ENCODE measurements around the gene GOLGA6L7.
A peak's percentile ranks its signal among the peaks of the same experiment; 100 is the strongest.
"Not testable (repeated sequence)": the region's sequence is repeated elsewhere in the genome, so short reads cannot be mapped to it uniquely, and the experiment has no call there.

Gene GOLGA6L7, protein sequence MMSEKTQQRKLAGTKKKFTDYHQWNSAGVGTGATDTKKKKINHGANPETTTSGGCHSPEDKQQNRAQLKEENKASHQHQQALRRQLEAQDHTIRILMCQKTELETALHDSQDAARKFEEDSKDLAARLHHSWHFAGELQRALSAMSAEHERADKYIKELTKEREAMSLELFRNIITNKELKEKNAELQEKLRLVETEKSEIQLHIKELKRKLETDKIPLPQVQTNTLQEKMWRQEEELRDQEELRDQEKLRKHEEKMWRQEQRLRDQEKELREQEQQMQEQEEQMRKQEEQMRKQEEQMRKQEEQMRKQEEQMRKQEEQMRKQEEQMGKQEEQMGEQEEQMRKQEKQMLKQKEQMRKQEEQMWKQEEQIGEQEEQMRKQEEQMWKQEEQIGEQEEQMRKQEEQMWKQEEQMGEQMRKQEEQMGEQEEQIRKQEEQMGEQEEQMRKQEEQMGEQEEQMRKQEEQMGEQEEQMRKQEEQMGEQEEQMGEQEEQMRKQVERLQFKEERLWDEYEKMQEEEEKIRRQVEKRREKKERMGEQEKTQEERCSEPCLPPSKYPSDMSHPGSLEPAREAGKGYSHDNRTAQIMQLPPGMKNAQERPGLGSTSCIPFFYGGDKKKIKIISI

DNA sequence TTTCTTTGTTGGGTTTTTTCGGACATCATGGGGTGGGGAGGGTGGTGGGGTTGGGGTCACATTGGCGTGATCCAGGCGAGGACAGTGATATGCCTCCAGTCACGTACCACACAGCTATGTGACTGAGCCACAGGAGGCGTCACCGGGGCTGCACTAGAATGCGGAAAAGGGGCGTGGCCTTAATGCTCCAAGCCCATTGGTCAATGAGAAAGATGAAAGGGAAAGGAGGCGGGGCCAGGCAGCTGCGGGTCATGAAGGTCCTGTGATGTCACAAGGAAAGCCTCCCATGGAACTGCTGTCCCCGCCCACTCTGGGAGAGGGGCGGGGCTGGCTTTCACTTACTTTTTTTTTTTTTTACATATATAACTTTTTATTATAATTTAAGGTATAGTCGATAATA is at the start of gene GOLGA6L7:
TSS of gene GOLGA6L7 (minus strand) at position 124 of the 400 bp plus-strand sequence. CDS start at position 29, 95 bp downstream.
- DNase-seq, result not testable (repeated sequence)

DNA sequence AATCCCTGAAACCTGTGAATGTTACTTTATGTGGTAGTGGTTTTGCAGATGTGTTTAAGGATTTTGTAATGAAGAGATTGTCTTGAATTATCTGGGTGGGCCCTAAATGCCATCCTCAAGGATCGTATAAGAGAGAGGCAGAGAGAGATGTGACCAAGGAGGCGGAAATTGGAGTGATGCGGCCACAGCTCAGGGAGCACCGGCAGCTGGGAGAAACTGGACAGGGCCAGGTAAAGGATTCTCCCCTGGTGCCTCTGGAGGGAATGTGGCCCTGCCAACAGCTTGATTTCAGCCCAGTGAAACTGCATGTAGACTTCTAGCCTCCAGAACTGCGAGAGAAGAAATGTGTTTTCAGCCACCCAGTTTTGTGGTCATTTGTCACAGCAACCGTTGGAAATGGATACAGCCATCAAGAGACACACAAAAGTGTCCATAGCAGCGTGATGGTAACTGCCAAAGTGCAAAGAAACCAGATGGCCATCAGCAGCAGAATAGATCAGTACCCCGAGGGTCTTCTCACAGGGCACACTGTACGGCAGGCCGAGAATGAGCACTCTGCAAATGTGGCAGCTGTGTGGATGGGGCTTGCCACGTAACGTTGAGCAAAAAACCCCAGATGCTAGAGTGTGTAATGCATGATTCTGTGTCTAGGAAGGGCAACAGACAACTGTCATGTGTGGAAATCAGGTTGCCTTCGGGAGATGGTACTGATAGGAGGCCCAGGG is 49.6 kb upstream of the GOLGA6L7 start:
- no peak for DNase-seq

DNA sequence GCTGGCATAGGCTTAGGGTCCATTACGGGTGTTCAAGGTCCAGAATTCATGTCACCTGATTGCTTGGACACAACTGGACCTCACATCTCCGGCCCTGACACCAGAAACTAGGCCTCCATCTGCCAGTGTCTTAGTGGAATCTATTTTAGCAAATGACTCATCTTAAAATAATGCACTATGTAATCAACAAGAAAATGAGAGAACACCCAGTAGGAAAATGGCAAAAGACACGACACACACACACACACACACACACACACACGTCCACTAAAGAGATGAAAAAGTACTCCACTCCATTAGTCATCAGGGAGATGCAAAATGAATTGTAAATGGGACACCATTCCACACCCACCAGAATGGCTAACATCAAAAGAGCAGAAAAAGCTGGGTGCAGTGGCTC is 48.5 kb upstream of the GOLGA6L7 start:
- no peak for DNase-seq

DNA sequence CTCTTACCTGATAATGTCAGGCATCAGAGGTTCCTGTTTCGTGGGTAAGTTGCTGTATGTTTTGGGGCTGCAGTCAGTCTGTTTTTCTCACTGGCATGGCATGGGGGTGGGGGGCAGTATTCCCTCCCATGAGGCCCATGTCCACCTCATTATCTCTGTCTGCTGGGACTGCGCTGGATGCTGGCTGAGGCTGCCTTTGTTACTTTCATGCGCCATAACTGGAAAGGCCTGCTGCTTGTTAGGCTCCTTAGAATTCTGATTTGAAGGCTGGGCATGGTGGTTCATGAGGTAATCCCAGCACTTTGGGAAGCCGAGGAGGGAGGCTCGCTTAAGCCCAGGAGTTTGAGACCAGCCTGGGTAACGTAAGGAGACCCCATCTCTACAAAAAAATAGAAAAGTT is 47.1 kb upstream of the GOLGA6L7 start:
- no peak for DNase-seq

DNA sequence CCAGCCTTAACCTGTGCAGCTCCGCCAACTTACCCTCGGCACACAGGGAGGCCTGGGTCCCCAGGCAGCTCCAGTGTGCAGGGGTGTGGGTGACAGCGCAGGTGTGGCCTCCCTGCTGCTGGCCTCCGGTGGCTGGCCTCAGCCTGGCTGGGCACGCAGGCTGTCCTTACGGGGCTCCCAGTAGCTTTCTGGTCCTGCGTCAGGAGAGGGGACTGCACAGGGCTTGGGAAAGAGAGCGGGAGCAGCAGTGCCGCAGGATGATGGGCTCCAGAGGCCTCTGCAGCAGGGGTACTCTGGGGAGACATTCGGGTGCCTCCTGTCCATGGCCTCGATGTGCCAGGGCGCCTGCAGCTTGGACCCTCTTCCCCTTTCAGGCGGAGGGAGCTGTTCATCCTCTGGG is 46.7 kb upstream of the GOLGA6L7 start:
- DNase-seq, result no peak

DNA sequence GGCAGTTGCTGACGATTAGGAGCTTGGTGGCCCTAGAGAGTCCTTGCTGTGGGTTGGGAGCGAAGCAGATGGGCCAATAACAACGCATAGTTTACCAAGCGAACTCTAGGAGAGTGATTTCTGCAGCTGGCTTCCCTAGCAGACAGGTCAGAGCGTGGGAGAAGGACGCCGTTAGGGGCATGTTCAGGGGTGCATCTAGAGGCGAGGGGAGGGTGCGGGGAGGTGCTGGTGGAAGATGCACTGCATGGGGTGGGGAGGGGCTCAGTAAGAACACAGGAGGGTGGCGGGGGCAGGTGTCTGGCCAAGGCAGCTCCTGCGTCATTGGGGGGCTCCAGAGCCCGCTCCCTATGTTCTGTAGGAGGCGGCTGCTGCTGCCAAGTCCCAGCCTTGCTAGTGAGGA is 46.2 kb upstream of the GOLGA6L7 start:
- no peak for DNase-seq

DNA sequence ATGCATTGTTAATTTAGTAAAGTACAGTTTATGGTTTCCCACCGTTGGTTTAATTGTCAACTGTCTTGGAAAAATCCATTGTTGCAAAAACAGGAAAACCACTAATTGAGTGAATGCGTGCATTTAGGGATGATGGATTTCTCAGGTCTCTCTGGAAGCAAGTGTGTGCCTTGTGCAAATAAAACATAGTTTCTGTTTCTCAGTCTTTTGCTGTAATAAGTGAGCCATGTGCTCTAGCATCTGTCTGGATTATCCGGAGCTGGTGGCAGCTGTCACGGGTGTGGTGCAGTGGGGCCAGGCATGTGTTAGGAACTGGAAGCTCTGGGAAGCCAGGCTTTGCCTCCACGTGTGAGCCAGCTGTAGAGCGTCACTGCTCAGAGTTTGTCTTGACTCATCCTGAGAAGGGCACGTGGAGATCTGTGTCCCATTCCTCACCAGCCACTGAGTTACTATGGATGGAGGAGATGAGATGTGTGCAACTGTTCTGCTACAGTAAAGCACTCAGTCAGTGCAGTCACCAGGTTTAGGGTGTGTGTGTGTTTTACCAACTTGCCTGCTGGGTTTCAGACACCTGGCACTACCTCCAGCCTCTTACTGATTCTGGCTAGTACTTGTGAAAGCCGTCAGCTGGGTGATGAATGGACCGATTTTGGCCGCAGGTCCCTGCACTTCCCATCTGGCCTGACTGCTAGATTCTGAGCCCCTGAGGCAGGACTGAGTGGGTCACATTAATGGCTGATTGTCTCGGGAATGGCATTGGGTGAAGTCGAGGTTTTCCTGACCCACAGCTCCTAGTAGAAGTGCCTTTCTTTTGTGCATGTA is 44.6 kb upstream of the GOLGA6L7 start:
- DNase-seq, result no peak

DNA sequence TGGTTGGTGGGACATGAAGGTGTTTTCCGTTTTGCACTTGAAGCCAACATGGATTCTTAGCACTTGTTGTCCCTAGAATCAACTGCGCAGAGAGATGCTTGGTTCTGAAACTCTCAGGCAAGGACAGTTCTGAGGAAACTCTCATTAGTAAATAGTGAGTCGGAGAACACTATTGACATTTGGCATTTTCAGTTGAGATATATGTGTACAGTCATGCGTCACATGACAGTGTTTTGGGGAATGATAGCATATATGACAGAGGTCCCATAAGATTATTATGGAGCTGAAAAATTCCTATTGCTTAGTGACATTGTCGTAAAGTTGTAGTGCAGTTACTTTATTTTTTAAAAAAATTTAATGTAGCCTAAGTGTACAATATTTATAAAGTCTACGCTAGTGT is 43.1 kb upstream of the GOLGA6L7 start:
- DNase-seq, result no peak

DNA sequence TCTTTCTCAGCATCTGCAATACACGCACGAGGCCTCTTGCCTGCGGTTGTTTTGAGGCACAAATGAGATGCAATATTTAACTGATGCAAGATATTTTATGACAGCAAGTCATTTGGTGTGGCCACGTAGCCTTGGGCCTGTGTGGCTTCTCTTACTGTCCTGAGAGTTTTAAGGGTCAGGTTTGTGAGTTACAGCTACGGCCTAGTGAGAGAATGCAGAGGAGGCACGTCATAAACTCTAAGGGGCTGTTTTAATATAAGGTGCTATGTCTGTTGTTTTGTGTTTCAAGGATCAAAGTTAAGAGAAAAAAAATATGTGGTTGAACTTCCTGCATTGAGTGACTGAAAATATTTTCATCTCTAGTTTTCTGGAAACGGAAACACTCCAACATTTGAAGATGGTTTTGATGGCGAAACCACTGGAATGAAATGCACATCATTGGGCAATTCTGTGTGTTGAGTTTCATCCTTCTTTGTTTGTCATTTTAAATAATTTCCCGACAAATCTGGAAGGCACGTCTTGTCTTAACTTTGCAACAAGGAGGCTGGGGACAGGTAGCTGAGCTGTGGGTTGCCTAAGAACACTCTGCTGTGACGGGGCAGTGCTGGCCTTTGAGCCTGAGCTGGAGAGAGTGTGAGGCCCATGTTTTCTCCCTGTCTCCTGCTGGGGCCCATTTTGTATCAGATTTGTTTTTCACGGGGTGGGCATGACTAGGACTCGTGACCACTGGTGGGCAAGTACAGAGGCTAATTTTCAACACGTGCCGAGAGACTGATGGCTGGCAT is 42.5 kb upstream of the GOLGA6L7 start:
- no peak for DNase-seq

DNA sequence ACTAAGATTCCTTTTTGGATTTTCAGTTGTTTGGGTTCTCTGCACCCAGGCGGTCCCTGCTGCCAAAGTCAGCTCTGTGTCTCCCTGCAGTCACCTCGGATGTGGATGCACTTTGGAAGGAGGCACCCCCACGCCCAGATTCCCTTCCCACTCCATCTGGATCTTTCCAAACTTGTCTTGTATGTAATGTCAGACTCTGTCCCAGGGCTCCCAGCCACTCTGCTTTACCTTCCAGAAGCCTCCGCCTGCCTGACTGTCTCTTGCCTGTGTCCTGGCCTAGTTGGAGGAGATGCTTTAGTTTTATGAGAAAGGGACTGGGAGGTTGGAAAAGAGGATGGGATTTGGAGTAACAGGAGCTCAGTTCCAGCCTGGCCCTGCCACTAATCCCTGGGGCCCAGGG is 41.8 kb upstream of the GOLGA6L7 start:
- DNase-seq, result not testable (repeated sequence)

DNA sequence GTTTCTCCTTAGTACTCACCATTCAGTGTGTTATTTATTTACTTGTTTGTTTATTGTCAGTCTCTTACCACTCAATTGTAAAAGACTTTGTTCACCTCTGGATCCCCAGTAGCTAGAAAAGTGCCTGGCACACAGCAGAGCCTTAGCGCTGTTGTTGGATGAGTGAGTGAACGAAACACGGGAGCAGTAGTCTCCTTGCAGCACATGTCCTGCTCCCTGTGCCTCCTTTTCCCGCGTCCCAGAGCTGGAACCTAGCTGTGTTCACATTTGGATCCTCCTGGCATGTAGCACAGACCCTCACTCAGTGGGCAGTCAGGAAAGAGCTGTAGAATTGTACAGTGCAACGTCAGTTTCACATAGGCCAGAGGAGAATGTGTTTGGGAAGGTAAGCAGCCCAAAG is 41.4 kb upstream of the GOLGA6L7 start:
- DNase-seq, result not testable (repeated sequence)

DNA sequence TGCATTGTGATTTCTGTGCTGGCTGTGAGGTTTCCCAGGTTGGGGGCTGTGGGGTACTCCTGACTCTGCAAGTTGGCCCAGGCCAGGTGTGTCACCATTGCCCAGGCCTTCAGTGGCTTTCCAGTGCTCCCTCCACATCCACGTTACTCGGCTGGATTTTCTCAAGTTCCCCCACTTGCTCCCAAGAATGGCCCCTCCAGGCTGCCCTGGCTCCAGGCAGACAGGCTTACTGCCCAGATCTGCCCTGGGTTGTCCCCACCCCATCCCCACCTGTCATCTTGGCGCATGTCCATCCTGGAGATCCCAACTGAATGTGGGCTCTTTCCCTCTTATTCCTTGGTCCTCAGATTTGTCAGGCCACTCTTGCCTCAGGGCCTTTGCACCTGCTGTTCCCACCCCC is 40.9 kb upstream of the GOLGA6L7 start:
- no peak for DNase-seq

DNA sequence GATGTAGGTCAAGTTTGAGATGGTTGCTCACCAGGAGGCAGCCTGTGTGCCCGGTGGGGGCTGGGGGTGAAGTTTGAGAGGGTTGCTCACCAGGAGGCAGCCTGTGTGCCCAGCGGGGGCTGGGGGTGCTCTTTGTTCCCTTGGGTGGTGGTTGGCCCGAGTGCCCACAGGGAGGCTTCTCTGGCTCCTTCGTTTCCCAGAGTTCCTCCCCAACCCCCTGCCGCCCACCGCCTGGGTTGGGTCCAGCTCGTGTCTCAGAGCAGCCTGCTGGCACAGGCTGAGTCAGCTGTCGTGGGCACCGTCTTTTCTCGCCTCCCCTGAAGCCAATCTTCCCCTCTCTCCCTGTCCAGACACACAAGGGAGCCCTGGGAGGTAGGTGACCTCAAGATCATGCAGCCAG is 40.5 kb upstream of the GOLGA6L7 start:
- no peak for DNase-seq

DNA sequence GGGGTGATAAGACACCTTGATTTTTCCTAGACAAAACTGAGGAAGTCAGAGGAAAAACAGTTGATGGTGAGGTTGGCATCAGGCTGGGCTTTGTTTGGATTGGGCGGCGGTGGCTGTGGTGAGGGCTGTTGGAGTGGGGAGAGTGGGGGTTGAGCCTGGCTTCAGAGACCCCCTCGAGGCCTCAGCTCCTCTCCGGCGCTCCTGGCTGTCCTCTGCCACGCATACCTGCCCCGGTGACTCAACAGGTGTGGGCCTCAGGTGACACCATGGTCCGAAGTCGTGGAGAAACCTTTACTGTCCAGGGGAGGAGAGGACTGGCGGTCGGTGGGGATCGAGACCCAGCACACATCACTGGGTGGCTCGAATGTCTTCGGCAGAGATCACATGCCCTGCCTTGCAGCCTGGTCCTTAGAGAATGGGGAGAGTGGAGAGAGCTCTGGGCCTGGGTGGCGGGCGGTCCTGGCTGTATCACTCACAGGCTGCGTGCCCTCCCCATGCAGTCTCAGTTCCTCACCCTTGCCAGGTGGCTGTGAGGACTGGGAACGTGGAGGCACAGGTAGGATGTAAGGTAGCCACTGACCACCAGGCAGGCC is 40.0 kb upstream of the GOLGA6L7 start:
- DNase-seq, result no peak

DNA sequence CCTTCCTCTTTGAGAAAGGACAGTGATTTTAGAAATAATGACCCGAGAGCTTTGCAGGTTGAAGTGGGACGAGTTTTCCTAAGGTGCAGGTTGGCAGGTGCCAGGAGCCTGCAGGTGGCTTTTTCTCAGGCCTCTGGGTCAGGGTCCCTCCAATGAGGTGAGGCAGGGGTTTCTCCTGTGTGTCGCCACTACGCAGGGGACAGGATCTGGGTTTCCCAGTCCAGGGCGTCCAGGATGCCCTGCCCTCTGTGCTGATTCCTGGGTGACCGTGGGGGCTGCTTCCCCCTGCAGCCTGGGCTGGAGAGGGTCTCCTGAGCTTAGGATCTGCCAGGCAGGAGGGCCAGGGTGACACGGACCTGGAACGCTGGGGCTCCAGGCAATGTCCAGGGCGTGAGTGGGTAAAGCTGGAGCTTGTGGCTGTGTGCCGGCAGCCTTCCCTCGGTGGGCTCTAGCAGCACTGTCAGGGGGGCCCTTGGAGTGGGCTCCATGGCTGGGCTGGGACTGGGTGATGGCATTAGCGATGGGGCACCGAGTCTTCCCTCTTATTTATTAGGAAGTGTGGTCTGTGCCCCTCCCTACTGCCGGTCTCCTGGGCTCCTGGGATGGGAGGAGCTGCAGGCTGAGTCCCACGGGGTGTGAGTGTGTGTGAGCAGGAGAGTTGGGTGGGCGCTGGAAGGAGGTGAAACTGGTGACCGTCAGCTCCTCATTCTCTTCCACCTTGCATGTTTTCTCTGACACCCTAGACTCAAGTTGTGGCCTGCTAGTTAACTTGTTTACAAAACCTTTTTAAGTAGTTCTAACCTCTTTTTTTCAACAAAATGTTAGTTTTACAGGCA is 39.1 kb upstream of the GOLGA6L7 start:
- DNase-seq, result no peak

DNA sequence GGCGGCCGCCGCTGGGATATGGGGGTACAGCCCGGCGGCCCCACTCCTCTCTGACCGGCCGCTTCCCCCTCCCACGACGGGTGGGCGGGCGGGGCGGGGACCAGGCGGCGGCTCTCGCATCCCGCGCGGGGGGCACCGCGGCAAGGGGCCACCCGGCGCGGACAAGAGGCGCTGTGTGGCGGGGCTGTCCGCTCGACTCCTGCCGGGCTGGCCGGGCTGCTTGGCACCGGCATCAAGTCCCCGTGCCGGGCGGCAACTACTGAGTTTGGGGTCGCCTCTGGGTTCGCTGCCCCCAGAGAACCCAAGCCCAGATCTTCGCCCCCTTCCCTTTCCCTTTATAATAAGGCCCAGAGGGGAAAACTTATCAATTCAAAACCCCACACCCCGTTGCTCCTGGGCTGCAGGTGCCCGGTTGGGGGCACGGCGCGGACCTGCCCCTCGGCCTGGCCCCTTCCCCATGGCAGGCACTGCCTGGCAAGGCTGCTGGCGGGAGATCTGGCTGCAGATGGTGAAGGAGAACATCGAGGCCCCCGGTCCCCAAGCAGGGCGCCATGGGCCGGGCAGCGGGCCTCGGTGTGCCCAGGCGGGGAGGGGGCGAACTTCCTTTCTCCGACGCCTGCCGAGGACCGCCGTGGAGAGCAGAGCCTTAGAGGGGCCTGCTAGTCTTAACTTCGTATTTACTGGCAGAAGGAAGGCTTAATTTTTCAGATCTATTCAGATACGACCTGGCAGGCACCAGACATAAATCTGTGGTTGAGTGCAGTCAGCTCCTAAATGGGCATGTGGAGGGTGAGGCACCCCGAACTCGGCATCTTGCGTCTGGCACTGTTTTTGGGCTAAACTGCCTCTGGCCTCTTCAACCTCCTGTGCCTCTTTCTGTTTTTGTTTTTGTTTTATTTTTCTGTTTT is 38.2 kb upstream of the GOLGA6L7 start:
- DNase-seq, result no peak

DNA sequence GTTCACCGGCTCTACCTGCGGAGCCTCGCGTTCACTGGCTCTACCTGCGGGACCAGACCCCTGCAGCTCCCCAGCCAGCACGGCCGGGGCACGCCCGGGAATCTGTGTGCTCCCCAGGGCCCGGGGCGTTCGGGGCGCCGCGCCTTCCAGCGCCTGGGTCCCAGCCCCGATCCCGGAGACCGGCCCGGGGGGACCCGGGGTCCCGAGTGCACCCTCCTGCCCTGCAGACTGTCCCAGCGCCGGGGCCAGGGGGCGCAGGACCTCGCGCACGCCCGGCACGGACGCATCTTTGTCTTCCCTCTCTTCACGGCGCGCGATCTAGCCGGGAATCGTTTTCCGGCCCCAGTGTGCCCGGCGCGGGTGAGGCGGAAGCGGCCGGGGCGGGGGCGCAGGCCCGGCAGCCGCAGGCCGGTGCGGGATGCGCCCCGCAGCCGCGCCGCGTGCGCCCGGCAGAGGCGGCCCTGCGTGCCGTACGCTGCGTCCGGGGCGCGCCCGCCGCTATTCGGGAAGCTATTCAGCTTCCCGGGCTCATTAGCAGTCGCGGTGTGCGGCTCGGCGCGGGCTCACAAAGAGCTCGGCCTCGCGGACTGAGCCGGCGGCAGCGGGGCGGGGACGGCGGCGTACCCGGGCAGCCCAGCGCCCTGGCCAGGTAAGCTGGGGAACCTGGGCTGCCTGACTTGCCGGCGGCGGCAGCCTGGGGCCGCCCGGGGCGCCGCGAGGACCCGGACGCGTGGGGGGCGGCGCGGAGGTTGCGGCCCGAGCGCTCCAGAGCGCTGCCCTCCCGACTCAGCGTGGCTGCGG is 37.4 kb upstream of the GOLGA6L7 start, which contains the start of gene APBA2:
TSS of gene APBA2 (plus strand) at position 345 of the 801 bp plus-strand sequence. CDS start 167,911 bp downstream, outside the sequence.
- DNase-seq, result peak; percentile 54

DNA sequence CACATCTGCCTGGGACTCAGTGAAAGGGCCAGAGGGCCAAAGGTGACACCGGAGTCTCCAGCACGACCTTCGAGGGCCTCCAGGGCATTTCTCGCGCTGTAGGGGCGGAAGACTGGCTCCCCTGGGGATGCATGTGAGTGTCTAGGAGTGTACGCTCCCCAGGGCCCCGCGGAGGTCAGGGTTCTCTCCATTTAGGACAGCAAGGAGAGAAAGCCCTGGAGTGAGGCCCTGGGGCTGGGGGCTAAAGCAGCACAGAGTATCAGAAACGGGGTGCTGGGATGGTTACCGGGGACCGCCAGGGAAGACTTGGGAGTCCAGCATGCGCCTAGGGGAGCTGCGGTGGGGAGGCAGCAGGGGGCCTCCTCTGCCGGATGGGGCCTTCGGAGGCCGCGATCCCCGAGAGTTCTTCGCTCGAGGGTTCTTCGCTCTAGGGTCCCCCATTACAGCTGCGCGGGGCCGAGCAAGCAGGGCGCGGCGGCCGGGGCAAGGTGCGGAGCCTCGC is 36.7 kb upstream of the GOLGA6L7 start:
- no peak for DNase-seq

Measured in activated CD8-positive, alpha-beta memory T cell treated with anti-CD3 and anti-CD28 coated beads, Interleukin-2, amount 50 U/mL, for 4 hours (primary cell).